ENCODE results near the gene TMTC1.

Gene TMTC1

GRCh38 chr12:29672580-29672979 lies 111.2 kb downstream of the TMTC1 start:
- no peak for DNase-seq (ENCODE audit: low spot score)
- Mint-ChIP-seq H3K4me3 (no peak overlapping the region), H3K27ac (no peak overlapping the region), H3K27me3 (ENCODE audit: low read depth) (no peaks in the 10 kb centered on the region), H3K9me3 (no peaks in the 10 kb centered on the region), H3K36me3 (ENCODE audit: low read depth) (no peaks in the 10 kb centered on the region), H3K4me1 (ENCODE audit: low read depth) (no peaks in the 10 kb centered on the region)

DNA sequence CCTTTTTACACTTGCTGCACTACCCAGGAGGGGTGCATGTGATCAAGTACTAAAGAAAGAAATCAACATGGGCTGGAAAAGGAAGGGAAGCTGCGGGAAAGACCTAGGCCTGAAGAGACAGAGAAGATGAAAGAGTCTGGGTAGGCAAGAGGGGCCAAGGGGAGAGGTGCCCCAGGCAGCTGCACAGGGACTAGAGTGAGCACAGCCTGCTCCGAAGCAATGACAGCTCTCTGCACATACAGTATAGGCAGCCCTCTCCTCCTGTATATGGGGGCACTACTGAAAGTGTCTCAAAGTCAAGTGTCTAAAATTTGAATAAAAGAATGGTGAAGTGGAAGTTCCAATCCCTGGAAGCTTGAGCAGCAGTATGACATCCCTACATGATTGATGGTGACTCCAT lies 112.0 kb downstream of the TMTC1 start:
- Mint-ChIP-seq H3K27me3 (ENCODE audit: low read depth) (no peaks in the 10 kb centered on the region), H3K9me3 (no peaks in the 10 kb centered on the region), H3K36me3 (ENCODE audit: low read depth) (no peaks in the 10 kb centered on the region), H3K27ac (no peak overlapping the region), H3K4me3 (no peak overlapping the region), H3K4me1 (ENCODE audit: low read depth) (no peaks in the 10 kb centered on the region)
- DNase-seq (ENCODE audit: low spot score): no peak

- Mint-ChIP-seq H3K27me3 (ENCODE audit: low read depth) (no peaks in the 10 kb centered on the region), H3K4me1 (ENCODE audit: low read depth) (no peaks in the 10 kb centered on the region), H3K9me3 (no peaks in the 10 kb centered on the region), H3K36me3 (ENCODE audit: low read depth) (no peaks in the 10 kb centered on the region), H3K4me3 (no peak overlapping the region), H3K27ac (no peak overlapping the region)
- DNase-seq (ENCODE audit: low spot score): no peak
Measured at GRCh38 chr12:29667011-29667410, 116.7 kb downstream of the TMTC1 start.

DNA sequence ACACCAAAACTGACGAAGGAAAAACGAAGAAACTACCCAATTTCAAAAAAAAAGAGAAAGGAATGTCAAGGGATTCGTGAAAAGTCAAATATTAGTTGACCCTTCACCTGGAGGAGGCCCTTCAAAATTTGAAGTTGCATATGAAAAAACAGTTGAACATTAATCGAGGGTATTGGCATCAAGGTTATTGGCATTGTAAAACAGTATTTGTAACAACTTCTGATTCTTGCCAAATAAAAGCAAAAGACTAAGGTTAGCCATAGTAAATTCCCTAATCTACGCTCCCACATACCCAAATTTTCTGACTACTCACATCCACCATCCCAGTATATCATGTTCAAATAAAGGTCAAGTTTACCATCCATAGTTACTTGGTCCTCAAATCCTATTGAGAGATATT lies 118.6 kb downstream of the TMTC1 start:
- Mint-ChIP-seq H3K27me3 (ENCODE audit: low read depth) (no peaks in the 10 kb centered on the region), H3K9me3 (no peaks in the 10 kb centered on the region), H3K27ac (no peak overlapping the region), H3K4me3 (no peak overlapping the region), H3K36me3 (ENCODE audit: low read depth) (no peaks in the 10 kb centered on the region), H3K4me1 (ENCODE audit: low read depth) (no peaks in the 10 kb centered on the region)
- no peak for DNase-seq (ENCODE audit: low spot score)

DNA sequence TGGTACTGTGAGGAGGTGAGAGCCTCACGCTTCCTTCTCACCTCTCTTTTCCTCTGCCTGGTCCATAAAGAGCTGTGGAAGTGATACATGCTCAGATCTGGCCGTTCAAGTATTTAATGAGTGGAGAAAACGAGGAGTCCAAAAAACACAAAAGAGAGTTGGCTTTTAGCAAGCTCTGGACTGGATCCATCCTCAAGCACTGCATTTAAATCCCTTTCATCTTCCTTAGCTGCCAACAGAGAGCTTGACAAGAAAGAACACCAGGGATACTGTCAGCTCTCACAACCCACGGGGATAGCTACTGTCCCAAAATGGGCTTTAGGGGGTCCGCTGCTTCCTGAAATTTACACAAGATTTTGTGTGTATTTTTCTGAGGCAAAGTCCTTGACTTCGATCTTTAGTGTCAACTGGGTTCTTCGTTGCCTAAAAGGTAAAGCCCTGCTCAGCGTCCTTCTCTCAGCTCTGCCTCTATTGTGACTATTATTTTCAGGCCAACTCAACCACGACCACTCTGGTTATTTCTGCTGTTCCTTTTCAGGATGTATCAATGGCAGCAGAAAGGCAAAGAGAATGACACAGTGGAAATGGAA lies 120.9 kb downstream of the TMTC1 start:
- Mint-ChIP-seq H3K36me3 (ENCODE audit: low read depth) (no peaks in the 10 kb centered on the region), H3K4me3 (no peak overlapping the region), H3K27ac (no peak overlapping the region), H3K27me3 (ENCODE audit: low read depth) (no peaks in the 10 kb centered on the region), H3K9me3 (no peaks in the 10 kb centered on the region), H3K4me1 (ENCODE audit: low read depth) (no peaks in the 10 kb centered on the region)
- DNase-seq (ENCODE audit: low spot score): no peak

- H3K27me3 Mint-ChIP-seq (ENCODE audit: low read depth): no peaks in the 10 kb centered on the region
- no peaks in the 10 kb centered on the region for H3K4me1 Mint-ChIP-seq (ENCODE audit: low read depth)
- H3K36me3 Mint-ChIP-seq (ENCODE audit: low read depth): no peaks in the 10 kb centered on the region
- H3K4me3 Mint-ChIP-seq: no peak overlapping the region
- H3K27ac Mint-ChIP-seq: no peak overlapping the region
- H3K9me3 Mint-ChIP-seq: no peaks in the 10 kb centered on the region
- DNase-seq (ENCODE audit: low spot score): no peak
Measured at GRCh38 chr12:29660847-29661246, 122.9 kb downstream of the TMTC1 start.

GRCh38 chr12:29656762-29657538 lies 126.8 kb downstream of the TMTC1 start:
- H3K9me3 Mint-ChIP-seq: no peaks in the 10 kb centered on the region
- H3K27ac Mint-ChIP-seq: no peak overlapping the region
- H3K4me3 Mint-ChIP-seq: no peak overlapping the region
- H3K36me3 Mint-ChIP-seq (ENCODE audit: low read depth): no peaks in the 10 kb centered on the region
- no peaks in the 10 kb centered on the region for H3K27me3 Mint-ChIP-seq (ENCODE audit: low read depth)
- H3K4me1 Mint-ChIP-seq (ENCODE audit: low read depth): no peaks in the 10 kb centered on the region
- DNase-seq (ENCODE audit: low spot score): no peak

DNA sequence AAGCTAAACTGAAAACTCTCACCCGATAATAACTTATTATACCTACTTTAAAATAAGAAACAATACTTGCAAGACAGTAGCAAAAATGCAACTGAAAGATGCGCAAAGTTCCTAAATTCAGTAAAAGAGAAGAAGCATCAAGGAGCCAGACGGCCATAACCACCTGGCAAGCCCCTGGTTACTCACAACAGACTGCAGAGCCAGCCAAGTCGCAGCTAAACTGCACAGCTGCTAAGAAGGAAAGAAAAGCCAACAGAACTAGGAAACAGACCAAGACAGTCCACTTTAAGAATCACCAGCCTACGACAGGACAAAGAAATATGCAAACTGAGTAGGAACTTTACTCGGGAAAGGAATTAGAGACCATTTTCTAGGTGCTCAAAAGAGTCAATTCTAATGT lies 127.9 kb downstream of the TMTC1 start:
- H3K27ac Mint-ChIP-seq: no peak overlapping the region
- no peaks in the 10 kb centered on the region for H3K4me1 Mint-ChIP-seq (ENCODE audit: low read depth)
- DNase-seq (ENCODE audit: low spot score): no peak
- no peaks in the 10 kb centered on the region for H3K36me3 Mint-ChIP-seq (ENCODE audit: low read depth)
- no peak overlapping the region for H3K4me3 Mint-ChIP-seq
- H3K27me3 Mint-ChIP-seq (ENCODE audit: low read depth): no peaks in the 10 kb centered on the region
- no peaks in the 10 kb centered on the region for H3K9me3 Mint-ChIP-seq

GRCh38 chr12:29653286-29653685 lies 130.5 kb downstream of the TMTC1 start:
- Mint-ChIP-seq H3K9me3 (no peaks in the 10 kb centered on the region), H3K27me3 (ENCODE audit: low read depth) (no peaks in the 10 kb centered on the region)

DNA sequence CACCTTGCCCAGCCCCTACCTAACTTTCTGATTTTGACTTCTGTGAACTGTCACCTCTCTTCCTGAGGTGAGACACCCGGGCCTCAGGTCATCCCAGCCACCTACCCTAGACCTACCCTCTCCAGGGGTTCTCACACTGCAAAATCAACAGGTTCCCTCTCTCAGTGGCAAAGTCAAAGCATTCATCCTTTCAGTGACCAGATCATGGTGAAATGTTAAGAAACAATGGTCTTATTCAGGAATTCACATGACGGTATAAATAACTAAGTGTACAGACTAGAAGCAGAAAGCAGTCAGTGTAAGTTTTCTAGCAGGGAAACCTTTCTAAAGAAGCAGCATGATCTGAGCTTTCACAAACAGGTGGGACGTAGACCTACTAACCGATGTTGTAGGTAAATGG lies 133.4 kb downstream of the TMTC1 start:
- DNase-seq (ENCODE audit: low spot score): no peak
- no peaks in the 10 kb centered on the region for H3K9me3 Mint-ChIP-seq
- no peaks in the 10 kb centered on the region for H3K27me3 Mint-ChIP-seq (ENCODE audit: low read depth)
- no peaks in the 10 kb centered on the region for H3K36me3 Mint-ChIP-seq (ENCODE audit: low read depth)
- H3K4me3 Mint-ChIP-seq: no peak overlapping the region
- no peak overlapping the region for H3K27ac Mint-ChIP-seq
- H3K4me1 Mint-ChIP-seq (ENCODE audit: low read depth): no peaks in the 10 kb centered on the region

More at GRCh38 chr12:29653286-29653685, 130.5 kb downstream of the TMTC1 start:
- Mint-ChIP-seq H3K36me3 (ENCODE audit: low read depth) (no peaks in the 10 kb centered on the region), H3K27ac (no peak overlapping the region), H3K4me1 (ENCODE audit: low read depth) (no peaks in the 10 kb centered on the region), H3K4me3 (no peak overlapping the region)
- DNase-seq (ENCODE audit: low spot score): no peak

DNA sequence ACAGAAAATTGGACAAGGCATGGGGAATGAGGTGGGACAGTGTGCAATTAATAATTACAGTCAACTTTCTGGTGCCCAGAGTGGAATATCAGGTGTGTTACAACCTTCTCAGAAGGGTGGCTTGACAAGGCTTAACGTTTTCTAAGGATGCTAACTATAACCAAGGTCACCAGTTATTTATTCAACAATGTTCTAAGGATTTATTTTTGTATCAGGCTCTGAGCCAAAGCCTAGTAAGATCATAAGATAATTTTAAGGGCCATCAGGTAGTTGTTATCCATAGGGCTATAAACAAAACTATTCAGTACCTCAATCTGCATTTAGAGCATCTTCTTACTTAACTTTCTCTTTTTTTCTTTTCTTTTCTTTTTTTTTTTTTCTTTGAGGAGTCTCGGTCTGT lies 134.0 kb downstream of the TMTC1 start:
- Mint-ChIP-seq H3K4me1 (ENCODE audit: low read depth) (no peaks in the 10 kb centered on the region), H3K27ac (no peak overlapping the region), H3K36me3 (ENCODE audit: low read depth) (no peaks in the 10 kb centered on the region)

DNA sequence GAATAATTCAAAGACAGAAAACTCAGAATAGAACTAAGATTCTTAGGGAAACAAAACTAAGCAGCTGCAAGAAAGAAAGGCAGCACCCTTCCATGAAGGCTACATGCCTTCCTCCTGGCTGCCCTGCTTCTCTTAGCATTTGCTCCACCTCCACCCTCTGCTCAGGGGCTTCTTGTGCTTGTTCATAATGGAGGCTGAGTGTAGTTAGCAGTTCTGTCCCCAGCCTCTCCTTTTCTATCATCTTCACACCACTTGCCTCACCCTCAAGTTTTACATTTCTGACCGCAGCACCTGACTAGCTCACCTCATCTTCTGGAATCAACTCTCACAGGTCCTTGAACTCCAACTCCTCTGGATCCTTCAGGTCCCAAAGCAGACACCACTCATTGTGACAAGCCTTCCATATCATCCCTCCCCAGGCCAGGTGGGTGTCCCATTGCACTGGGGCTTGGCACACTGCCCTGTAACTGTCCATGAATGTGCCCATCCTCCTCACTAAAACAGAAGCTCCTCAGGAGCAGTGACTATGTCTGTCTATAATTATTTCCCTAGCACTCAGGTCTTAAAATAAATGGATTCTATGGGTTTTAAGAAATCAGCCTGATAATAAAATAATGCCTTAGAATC lies 139.1 kb downstream of the TMTC1 start:
- H3K4me1 Mint-ChIP-seq (ENCODE audit: low read depth): no peaks in the 10 kb centered on the region
- no peak for DNase-seq (ENCODE audit: low spot score)
- H3K27ac Mint-ChIP-seq: no peak overlapping the region
- no peak overlapping the region for H3K4me3 Mint-ChIP-seq
- no peaks in the 10 kb centered on the region for H3K9me3 Mint-ChIP-seq
- no peaks in the 10 kb centered on the region for H3K36me3 Mint-ChIP-seq (ENCODE audit: low read depth)
- H3K27me3 Mint-ChIP-seq (ENCODE audit: low read depth): no peaks in the 10 kb centered on the region

More for the DNA sequence above, 134.0 kb downstream of the TMTC1 start:
- no peaks in the 10 kb centered on the region for H3K27me3 Mint-ChIP-seq (ENCODE audit: low read depth)
- DNase-seq (ENCODE audit: low spot score): no peak
- no peaks in the 10 kb centered on the region for H3K9me3 Mint-ChIP-seq
- H3K4me3 Mint-ChIP-seq: no peak overlapping the region

DNA sequence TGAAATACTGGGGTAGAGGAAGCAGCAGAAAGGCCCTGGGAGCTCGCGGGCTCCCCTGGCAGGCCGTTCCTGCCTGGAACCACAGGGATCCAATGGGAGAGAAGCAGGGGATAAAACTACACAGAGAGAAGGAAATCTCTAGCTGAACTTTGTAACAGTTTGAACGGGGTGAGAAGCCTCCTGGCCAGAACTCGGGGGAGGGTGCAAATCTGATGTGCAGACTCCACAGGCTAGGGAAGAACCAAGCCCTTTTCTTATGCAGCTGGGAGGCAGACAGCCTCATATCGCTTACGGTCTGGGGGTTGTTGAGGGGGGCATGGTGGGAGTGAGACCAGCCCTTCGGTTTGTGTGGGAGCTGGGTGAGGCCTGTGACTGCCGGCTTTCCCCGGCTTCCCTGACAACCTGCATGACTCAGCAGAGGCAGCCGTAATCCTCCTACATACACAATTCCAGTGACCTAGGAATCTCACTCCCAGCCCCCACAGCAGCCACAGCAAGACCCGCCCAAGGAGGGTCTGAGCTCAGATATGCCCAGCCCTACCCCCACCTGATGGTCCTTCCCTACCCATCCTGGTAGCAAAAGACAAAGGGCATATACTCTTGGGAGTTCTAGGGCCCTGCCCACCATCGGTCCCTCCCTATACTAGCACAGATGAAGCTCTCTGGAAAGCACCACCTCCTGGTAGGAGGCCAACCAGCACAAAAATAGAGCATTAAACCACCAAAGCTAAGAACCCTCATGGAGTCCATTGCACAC lies 143.0 kb downstream of the TMTC1 start:
- Mint-ChIP-seq H3K27me3 (ENCODE audit: low read depth) (no peaks in the 10 kb centered on the region), H3K4me1 (ENCODE audit: low read depth) (no peaks in the 10 kb centered on the region), H3K4me3 (no peak overlapping the region), H3K27ac (no peak overlapping the region), H3K36me3 (ENCODE audit: low read depth) (no peaks in the 10 kb centered on the region), H3K9me3 (no peaks in the 10 kb centered on the region)
- DNase-seq (ENCODE audit: low spot score): no peak

DNA sequence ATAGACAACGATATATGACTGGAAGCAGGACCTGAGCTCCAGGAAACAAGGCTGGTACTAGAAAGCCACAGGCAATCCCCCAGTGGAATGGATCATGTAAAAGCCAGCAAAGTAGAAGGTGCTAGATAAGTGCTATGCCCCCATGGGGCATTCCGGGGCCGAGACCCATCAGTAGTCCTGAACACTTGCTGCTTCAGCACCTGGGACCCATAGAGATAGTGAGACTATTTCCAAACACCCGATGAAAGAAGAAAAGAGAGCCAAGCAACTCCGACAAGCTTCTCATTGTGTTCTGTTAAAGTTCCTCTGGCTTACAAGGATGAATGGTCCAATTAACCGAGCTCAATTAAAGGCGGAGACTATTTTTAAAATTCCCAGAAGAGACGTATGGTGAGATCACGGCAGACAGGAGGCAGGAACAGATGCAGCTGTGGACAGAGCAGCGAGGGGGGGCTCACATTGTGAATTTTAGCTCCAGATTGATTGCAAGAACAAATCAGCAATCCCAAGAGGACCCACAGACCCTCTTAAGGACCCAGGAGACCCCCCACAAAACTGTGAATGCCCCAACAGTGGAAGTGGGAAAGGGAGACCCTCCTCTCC lies 143.7 kb downstream of the TMTC1 start:
- Mint-ChIP-seq H3K4me1 (ENCODE audit: low read depth) (no peaks in the 10 kb centered on the region), H3K9me3 (no peaks in the 10 kb centered on the region), H3K4me3 (no peak overlapping the region), H3K27me3 (ENCODE audit: low read depth) (no peaks in the 10 kb centered on the region), H3K36me3 (ENCODE audit: low read depth) (no peaks in the 10 kb centered on the region), H3K27ac (no peak overlapping the region)
- DNase-seq (ENCODE audit: low spot score): no peak

Measured in T-helper 2 cell treated with Interferon-gamma antibody and Interleukin-4, amounts not matched to agents 5 μg/mL and 100 μg/mL, for 36 hours (primary cell).